ENCODE results near the gene RETN. TPM values are rescaled to one million over a fixed set of nuclear protein-coding genes. Genes with fewer than 3 reads are reported as not detected.
A peak's percentile ranks its signal among the peaks of the same experiment; 100 is the strongest.

RETN gene
- total RNA-seq, 1 experiment from 2014 or later = not detected

DNA sequence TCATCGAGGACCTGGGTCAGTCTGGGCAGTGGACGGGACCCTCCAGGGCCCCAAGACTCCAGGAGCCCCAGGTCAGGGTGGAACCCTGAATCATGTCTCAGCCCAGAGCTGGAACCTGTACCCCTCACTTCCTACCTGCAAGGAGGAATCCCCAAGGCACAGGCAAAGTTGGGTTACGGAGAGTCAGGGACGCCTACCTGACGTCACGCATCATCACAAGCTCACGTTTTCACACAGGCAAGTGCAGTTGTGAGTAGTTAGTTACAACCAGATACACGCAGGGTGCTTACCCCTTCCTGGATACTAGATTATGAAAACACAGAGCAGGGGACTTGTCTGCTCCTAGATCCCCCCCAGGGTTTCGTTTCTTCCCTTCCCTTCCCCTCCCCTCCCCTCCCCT lies 1.9 kb downstream of the RETN start:
- Mint-ChIP-seq H3K4me3 (ENCODE audit: unreplicated experiment) (peak overlapping the region; percentile 78), H3K36me3 (ENCODE audit: insufficient read depth, unreplicated experiment) (peaks cover 16% of the 10 kb centered on the region), H3K4me1 (ENCODE audit: low read depth, unreplicated experiment) (no peaks in the 10 kb centered on the region), H3K9me3 (ENCODE audit: unreplicated experiment) (peaks cover 10% of the 10 kb centered on the region), H3K27me3 (ENCODE audit: insufficient read depth, unreplicated experiment) (peaks cover 8% of the 10 kb centered on the region), H3K27ac (ENCODE audit: unreplicated experiment) (no peak overlapping the region)
- H3K4me1 ChIP-seq = no peaks in the 10 kb centered on the region
- CTCF ChIA-PET = interaction anchor here (1.1 kb wide), 1 partner anchor 10 kb away, joined by 4 read pairs; the partner anchor contains the start of gene TRAPPC5
- no peak for TF ChIP-seq CTCF (IDR thresholded peaks at IDR 0.05; ENCODE audit: insufficient read depth in 1 of 2, low read depth in 1 of 2, low read length in 1 of 2, severe bottlenecking in 1 of 2, unreplicated experiment in 1 of 2)
- no peak overlapping the region for H3K4me3 ChIP-seq (ENCODE audit: low read depth, low read length)
- no peaks in the 10 kb centered on the region for H3K27me3 ChIP-seq (replicated peaks; ENCODE audit: control insufficient read depth, insufficient read depth, low read length)
- no peaks in the 10 kb centered on the region for H3K9me3 ChIP-seq
- intact Hi-C loops (cut with micrococcal nuclease; ENCODE audit: unreplicated experiment) = no loop called here
- H3K36me3 ChIP-seq (ENCODE audit: control insufficient read depth, insufficient read depth, low read length) = no peaks in the 10 kb centered on the region
- no peak for DNase-seq
- no TSS peak for BruUV-seq (replicated peaks)
- POLR2A ChIA-PET = no interaction called here

GRCh38 chr19:7672522-7672921 lies 3.7 kb downstream of the RETN start:
- intact Hi-C loops (cut with micrococcal nuclease; ENCODE audit: unreplicated experiment) = no loop called here
- Mint-ChIP-seq H3K4me1 (ENCODE audit: low read depth, unreplicated experiment) (no peaks in the 10 kb centered on the region), H3K27me3 (ENCODE audit: insufficient read depth, unreplicated experiment) (peaks cover 8% of the 10 kb centered on the region)

More at GRCh38 chr19:7672522-7672921, 3.7 kb downstream of the RETN start:
- no TSS peak for BruUV-seq (replicated peaks)
- DNase-seq = no peak
- Mint-ChIP-seq H3K27ac (ENCODE audit: unreplicated experiment) (no peak overlapping the region), H3K36me3 (ENCODE audit: insufficient read depth, unreplicated experiment) (peaks cover 16% of the 10 kb centered on the region), H3K9me3 (ENCODE audit: unreplicated experiment) (peaks cover 10% of the 10 kb centered on the region), H3K4me3 (ENCODE audit: unreplicated experiment) (no peak overlapping the region)
- no peaks in the 10 kb centered on the region for H3K9me3 ChIP-seq
- H3K36me3 ChIP-seq (ENCODE audit: control insufficient read depth, insufficient read depth, low read length) = no peaks in the 10 kb centered on the region
- TF ChIP-seq CTCF (IDR thresholded peaks at IDR 0.05; ENCODE audit: insufficient read depth in 1 of 2, low read depth in 1 of 2, low read length in 1 of 2, severe bottlenecking in 1 of 2, unreplicated experiment in 1 of 2) = no peak
- ChIA-PET CTCF (no interaction called here), POLR2A (no interaction called here)
- H3K27me3 ChIP-seq (replicated peaks; ENCODE audit: control insufficient read depth, insufficient read depth, low read length) = no peaks in the 10 kb centered on the region
- H3K4me3 ChIP-seq (ENCODE audit: low read depth, low read length) = no peak overlapping the region
- no peaks in the 10 kb centered on the region for H3K4me1 ChIP-seq
